Left forelimb (tissue), 1 donor: ENCODE data around the gene LILRB3.
"Not testable (repeated sequence)": the region's sequence is repeated elsewhere in the genome, so short reads cannot be mapped to it uniquely, and the experiment has no call there.

Source experiments
- DNase-seq: peaks from one replicate; pipeline ENCODE4 v3.0.0-alpha.2; 2018; ENCODE audit warnings: low spot score

The LILRB3 gene

GRCh38 chr19:54222474-54223276 is at the start of gene LILRB3:
TSS of gene LILRB3 (minus strand) at chr19:54223007. CDS start at chr19:54222976, 31 bp downstream.
- not testable (repeated sequence) for DNase-seq

GRCh38 chr19:54272181-54272580 is 49.4 kb upstream of the LILRB3 start:
- DNase-seq = peak; percentile 47

- DNase-seq = not testable (repeated sequence)
Measured at GRCh38 chr19:54271587-54271986, 48.8 kb upstream of the LILRB3 start.

GRCh38 chr19:54271106-54271505 is 48.3 kb upstream of the LILRB3 start:
- peak; percentile 44 for DNase-seq

- no peak for DNase-seq
Measured at GRCh38 chr19:54268936-54269335, 46.1 kb upstream of the LILRB3 start.

GRCh38 chr19:54266133-54266532 is 43.3 kb upstream of the LILRB3 start:
- DNase-seq = peak; percentile 68

- no peak for DNase-seq
Measured at GRCh38 chr19:54262470-54262869, 39.7 kb upstream of the LILRB3 start.

GRCh38 chr19:54262066-54262465 is 39.3 kb upstream of the LILRB3 start:
- DNase-seq = peak; percentile 25

- DNase-seq = peak; percentile 56
Measured at GRCh38 chr19:54257116-54257480, 34.3 kb upstream of the LILRB3 start, which contains the start of gene LILRB5. TSS of gene LILRB5 (minus strand) at chr19:54257273. CDS start at chr19:54257193, 80 bp downstream.

- peak; percentile 52 for DNase-seq
Measured at GRCh38 chr19:54256250-54257115, 33.7 kb upstream of the LILRB3 start.

GRCh38 chr19:54255105-54255775 is 32.4 kb upstream of the LILRB3 start:
- peak; percentile 44 for DNase-seq

- DNase-seq = peak; percentile 47
Measured at GRCh38 chr19:54254195-54254906, 31.5 kb upstream of the LILRB3 start.

- peak; percentile 44 for DNase-seq
Measured at GRCh38 chr19:54253331-54254194, 30.8 kb upstream of the LILRB3 start.

GRCh38 chr19:54252845-54253244 is 30.0 kb upstream of the LILRB3 start:
- DNase-seq = peak; percentile 45

GRCh38 chr19:54252243-54252642 is 29.4 kb upstream of the LILRB3 start:
- DNase-seq = no peak

GRCh38 chr19:54248016-54248601 is 25.3 kb upstream of the LILRB3 start:
- DNase-seq = no peak

- no peak for DNase-seq
Measured at GRCh38 chr19:54247106-54247930, 24.5 kb upstream of the LILRB3 start.

GRCh38 chr19:54245936-54246335 is 23.1 kb upstream of the LILRB3 start:
- no peak for DNase-seq

- DNase-seq = not testable (repeated sequence)
Measured at GRCh38 chr19:54243809-54244208, 21.0 kb upstream of the LILRB3 start.
